GM21717 (cell line): Measurements from ENCODE around the gene PAFAH1B1.
"Not testable (repeated sequence)": the region's sequence is repeated elsewhere in the genome, so short reads cannot be mapped to it uniquely, and the experiment has no call there.

Experiments
- ATAC-seq: cut with Tn5 transposase; IDR thresholded peaks from one replicate; pipeline ENCODE4 v1.9.1; 2021; ENCODE audit warnings: mild to moderate bottlenecking, moderate library complexity; ENCODE audit not compliant: unreplicated experiment

PAFAH1B1 gene

GRCh38 chr17:2592971-2593820 lies at the start of gene PAFAH1B1:
Gene PAFAH1B1, plus strand, starts transcription at chr17:2593654. Its CDS starts 44,635 bp downstream, at chr17:2638289.
- peak; percentile 65 for ATAC-seq

DNA sequence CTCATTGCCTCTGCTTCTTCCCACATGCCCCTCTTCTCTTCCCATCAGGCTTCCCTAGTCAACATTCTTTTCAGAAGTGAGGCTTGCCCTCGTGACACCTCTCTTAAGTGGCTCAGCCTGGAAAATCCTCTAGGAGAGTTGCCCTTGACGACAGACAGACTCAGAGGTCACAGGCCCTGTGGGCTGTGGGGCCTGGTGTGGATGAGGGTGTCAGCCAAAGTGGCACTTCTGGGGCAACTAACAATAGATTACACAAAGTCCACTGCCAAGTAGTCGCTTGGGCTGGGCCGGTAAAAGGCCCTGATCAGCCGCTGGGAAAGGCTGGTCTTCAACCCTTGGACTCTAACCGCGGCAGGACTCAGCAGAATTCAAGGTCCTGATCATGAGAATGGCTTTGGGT lies 48.1 kb upstream of the PAFAH1B1 start:
- no peak for ATAC-seq

DNA sequence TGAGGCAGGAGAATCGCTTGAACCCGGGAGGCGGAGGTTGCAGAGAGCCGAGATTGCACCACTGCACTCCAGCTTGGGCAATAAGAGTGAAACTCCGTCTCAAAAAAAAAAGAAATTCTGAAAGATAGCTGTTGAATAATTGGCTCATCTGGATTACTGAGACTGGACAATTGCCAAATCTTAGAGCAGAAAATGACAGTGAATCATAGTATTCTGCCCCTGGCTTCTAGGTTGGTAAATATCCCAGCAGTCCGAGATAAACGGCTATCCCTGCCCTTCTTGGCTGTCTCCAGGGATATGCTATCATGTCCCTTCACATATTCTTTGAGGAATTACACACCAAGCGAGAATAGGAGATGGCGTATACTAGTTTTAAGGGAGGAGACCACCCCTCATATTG lies 46.3 kb upstream of the PAFAH1B1 start:
- no peak for ATAC-seq

DNA sequence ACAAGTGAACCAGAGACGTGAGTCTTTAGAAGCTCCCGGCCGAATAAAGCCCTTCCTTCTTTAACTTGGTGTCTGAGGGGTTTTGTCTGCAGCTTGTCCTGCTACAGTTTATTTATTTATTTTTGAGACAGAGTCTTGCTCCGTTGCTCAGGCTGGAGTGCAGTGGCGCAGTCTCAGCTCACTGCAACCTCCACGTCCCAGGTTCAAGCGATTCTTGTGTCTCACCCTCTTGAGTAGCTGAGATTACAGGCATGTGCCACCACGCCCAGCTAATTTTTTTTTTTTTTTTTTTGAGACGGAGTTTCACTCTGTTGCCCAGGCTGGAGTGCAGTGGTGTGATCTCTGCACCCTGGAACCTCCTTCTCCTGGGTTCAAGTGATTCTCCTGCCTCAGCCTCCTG lies 45.4 kb upstream of the PAFAH1B1 start:
- ATAC-seq, result not testable (repeated sequence)

DNA sequence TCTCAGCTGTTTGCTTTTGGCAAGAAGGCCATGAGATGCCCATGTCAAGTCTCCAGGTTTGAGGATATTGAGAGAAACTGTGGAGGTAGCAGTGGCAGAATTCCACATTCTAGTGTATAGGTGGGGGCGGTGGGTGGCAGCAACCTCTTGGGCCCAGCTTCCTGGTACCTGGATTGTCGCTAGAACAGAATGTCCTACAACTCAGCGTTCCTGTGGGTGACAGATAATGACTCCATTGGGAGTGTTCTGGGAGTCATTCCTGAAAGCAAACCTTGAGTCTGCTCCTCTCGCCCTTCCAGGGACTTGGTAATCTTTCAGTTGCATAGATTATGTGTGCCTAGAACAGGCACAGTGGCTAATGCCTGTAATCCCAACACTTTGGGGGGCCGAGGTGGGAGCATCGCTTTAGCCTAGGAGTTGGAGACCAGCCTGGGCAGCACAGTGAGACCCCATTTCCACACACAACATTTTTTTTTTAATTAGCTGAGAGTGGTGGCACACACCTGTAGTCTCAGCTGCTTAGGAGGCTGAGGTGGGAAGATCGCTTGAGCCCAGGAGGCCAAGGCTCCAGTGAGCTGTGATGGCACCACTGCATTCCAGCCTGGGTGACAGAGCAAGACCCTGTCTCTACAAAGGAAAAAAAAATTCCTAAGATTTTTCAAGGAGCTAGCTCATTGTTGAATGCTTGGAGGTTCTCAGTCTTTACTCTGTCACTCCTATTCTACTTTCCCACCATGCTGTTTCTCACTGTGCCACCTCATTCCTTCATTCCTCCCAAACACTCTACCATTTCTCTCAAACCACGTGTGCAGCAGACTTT lies 43.9 kb upstream of the PAFAH1B1 start:
- ATAC-seq, result no peak

DNA sequence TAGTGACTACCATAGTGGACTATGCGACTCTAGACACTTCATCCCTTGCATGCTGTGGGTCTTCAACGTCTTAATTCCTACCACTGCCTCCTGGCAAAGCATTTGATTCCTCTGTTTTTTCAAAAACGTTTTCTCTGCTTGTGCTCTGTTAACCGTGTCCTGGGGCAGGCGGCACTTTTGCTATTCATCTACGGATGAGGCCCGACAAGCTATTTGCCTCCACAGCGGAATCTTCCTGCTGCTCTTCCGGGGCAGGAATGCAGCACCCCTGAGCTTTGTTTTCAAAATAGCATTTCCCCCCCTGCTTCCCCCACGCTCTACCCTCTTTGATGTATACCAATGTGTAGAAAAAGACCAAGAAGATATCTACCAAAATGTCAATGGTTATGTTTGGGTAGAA lies 42.0 kb upstream of the PAFAH1B1 start:
- ATAC-seq, result no peak

DNA sequence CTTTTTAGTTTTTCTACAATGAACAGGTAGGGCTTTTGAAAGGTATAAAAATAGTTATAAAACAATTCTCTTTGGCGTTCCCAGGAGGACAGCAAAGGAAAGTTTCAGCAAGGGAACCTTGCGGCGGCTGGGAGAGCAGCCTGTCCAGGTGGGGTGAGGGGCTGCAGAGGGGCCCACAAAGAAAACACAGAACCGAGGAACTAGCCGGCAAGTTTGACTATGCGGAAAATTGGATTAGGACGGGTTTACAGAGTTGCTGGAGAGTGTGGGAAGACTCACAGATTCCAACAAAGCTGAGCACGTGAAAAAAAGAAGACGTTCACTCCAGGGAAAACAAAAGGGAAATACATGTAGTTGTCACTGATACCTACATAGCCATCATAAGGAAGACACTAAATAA lies 41.5 kb upstream of the PAFAH1B1 start:
- ATAC-seq, result no peak

- no peak for ATAC-seq
These were observed 32.8 kb upstream of the PAFAH1B1 start for GRCh38 chr17:2560658-2561057.

- ATAC-seq, result no peak
These were observed 31.1 kb upstream of the PAFAH1B1 start for GRCh38 chr17:2562162-2562858.

- no peak for ATAC-seq
These were observed 30.4 kb upstream of the PAFAH1B1 start for GRCh38 chr17:2563061-2563460.

DNA sequence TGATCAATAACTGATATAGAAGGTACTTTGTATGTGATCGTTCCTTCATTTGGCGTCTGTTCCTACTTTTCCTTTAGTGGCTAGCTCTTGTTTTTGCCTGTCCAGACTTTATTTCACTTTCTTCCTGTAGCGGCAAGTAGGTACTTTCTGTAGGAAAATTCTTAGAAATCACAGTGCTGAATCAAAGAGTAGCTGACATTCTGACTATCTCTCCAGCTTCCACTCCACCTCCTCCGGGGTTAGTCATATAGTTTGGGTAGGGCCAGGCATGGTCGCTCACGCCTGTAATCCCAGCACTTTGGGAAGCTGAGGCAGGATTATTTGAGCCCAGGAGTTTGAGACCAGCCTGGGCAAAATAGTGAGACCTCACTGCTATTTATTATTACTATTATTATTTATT lies 29.9 kb upstream of the PAFAH1B1 start:
- no peak for ATAC-seq

DNA sequence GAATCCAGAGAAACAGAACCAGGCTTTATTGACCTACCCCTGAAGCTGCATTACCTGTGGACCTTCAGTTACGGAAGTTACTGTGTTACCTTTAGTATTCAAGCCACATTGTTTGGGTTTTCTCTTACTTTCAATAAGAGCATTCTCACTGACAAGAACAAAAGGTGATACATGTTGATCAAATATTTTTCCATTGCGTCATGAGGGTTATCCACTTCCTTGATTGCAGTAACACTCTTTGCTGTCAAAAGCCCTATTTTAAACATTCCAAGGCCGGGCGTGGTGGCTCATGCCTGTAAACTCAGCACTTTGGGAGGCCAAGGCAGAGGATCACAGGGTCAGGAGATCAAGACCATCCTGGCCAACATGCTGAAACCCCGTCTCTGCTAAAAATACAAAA lies 28.6 kb upstream of the PAFAH1B1 start:
- ATAC-seq, result no peak

DNA sequence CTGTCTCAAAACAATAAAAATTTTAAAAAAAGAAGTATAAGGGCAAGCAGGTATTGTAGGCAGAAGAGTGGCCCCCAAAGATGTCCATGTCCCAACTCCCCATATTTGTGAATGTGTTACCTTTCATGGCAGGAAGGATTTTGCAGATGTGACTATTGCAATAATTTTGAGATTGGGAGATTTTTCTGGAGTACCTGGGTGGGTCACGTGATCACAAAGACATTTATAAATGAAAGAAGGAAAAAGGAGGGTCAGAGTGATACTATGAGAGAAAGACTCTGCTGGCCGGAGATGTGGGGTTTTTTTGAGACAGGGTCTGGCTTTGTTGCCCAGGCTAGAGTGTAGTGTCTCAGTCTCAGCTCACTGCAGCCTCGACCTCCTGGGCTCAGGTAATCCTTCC lies 27.4 kb upstream of the PAFAH1B1 start:
- ATAC-seq, result no peak

DNA sequence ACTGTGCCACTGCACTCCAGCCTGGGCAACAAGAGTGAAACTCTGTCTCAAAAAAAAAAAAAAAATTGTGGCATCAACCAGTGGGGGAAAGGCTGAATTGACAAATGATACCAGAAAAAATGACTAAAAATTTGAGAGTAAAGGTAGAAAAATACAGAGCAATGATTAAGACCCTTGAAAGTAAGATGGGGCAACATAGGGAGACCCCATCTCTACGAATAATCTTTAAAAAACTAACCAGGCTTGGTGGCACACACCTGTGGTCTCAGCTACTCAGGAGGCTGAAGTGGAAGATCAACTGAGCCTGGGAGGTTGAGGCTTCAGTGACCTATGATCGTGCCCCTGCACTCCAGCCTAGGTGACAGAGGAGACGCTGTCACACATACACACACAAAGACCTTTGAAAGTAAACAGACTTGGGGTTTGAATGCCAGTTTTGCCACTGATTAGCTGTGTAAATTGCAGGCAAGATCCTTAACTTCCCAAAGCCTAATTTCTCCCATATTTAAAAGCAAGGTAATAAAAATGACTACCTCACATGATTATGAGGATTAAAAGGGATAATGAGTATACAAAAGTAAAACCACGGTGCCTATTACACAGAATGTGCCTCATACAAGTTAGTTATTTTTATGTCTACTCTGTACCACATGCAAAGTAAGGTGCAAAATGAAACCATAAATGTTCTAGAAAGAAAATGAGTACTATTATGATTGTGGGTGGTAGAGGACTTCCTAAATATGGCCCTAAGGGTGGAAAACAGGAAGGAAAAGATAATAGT lies 21.7 kb upstream of the PAFAH1B1 start:
- ATAC-seq, result peak; percentile 76

GRCh38 chr17:2572304-2572609 lies 21.2 kb upstream of the PAFAH1B1 start:
- ATAC-seq, result not testable (repeated sequence)

- no peak for ATAC-seq
These were observed 13.3 kb upstream of the PAFAH1B1 start for GRCh38 chr17:2580151-2580550.

DNA sequence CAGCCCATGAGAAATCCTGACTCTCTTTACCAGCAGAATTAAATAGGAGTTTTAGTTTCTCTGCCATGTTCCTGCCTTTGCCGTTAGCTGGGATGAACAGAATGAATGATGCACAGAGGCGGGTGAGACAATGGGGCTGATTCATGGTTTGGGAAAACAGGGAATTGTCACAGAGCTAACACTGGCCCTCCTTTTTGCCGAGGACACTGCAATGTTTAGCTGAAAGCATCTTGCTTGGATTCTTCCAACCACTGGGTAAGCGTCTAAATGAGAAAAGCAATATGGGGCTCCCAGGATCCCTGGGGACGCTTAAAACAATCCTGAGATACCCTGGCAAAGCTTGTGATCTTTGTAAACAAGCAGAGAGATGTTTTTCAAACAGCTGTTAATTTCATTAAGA lies 12.8 kb upstream of the PAFAH1B1 start:
- ATAC-seq, result no peak

- ATAC-seq, result no peak
These were observed 11.0 kb upstream of the PAFAH1B1 start for GRCh38 chr17:2582493-2582892.

GRCh38 chr17:2591040-2591640 lies 2.3 kb upstream of the PAFAH1B1 start:
- no peak for ATAC-seq
